AG04450 (cell line): ENCODE data around the gene GRM4. TPM values are rescaled to one million over a fixed set of nuclear protein-coding genes. Genes with fewer than 3 reads are reported as not detected.
"Not testable (repeated sequence)": the region's sequence is repeated elsewhere in the genome, so short reads cannot be mapped to it uniquely, and the experiment has no call there.

Experiments
- CTCF ChIA-PET: fragments of 300-600, 350-600 bp; formaldehyde crosslinking; extraction: SDS; loops from one replicate; lab custom pipeline; 2022; ENCODE audit warnings: antibody characterized with exemption, inconsistent platforms; lab: Charles Lee
- POLR2A ChIA-PET: fragments of 350-600 bp; formaldehyde crosslinking; extraction: SDS; loops from one replicate; lab custom pipeline; 2021; ENCODE audit warnings: antibody characterized with exemption, inconsistent platforms; lab: Yijun Ruan, JAX
- DNase-seq: peaks from one replicate; pipeline ENCODE4 v3.0.0-alpha.2; 2011; ENCODE audit warnings: low read depth, low spot score
- H3K27ac ChIP-seq: one replicate; pipeline ENCODE4 v1.5.1; 2012; ENCODE audit warnings: low read depth, low read length, control low read depth
- H3K27me3 ChIP-seq: one replicate; pipeline ENCODE4 v1.6.0; 2012; ENCODE audit warnings: low read length; ENCODE audit not compliant: control insufficient read depth, insufficient read depth
- H3K4me3 ChIP-seq: 2 replicates; pipeline ENCODE4 v1.5.1; 2011; ENCODE audit warnings: mild to moderate bottlenecking, low read depth, low read length, control low read depth
- H3K9me3 ChIP-seq: 2 replicates; pipeline ENCODE4 v1.5.1; 2012; ENCODE audit warnings: low read length; ENCODE audit not compliant: control insufficient read depth, insufficient read depth
- CTCF ChIP-seq: IDR thresholded peaks from 2 replicates; pipeline ENCODE4 v1.5.1; 2011; ENCODE audit warnings: low read depth, low read length, control low read depth, inconsistent platforms
- polyA plus RNA-seq: library from polyadenylated mRNA; depleted of rRNA; stranded (reverse); fragments of >200 nt; gene quantifications from 2 replicates; pipeline ENCODE4 v1.2.3, GENCODE V29; 2011

GRM4 gene
- polyA plus RNA-seq, 1 experiment, result not detected

GRCh38 chr6:34046617-34047016 lies 99.3 kb downstream of the GRM4 start:
- no peak for DNase-seq
- Histone ChIP-seq H3K27ac (no peak overlapping the region), H3K4me3 (no peak overlapping the region), H3K9me3 (no peaks in the 10 kb centered on the region; the same call in 1 of the 2 replicates), H3K27me3 (peaks cover 20% of the 10 kb centered on the region)
- no peak for TF ChIP-seq CTCF
- ChIA-PET POLR2A (no interaction called here), CTCF (interaction anchor here (1.0 kb wide), 1 partner anchor 8 kb away, joined by 3 read pairs; no protein-coding TSS in a partner anchor)

- Histone ChIP-seq H3K27me3 (peaks cover 18% of the 10 kb centered on the region), H3K27ac (no peak overlapping the region), H3K4me3 (no peak overlapping the region), H3K9me3 (no peaks in the 10 kb centered on the region; the same call in 1 of the 2 replicates)
- POLR2A ChIA-PET, result no interaction called here
- no peak for TF ChIP-seq CTCF
- no peak for DNase-seq
- CTCF ChIA-PET, result no interaction called here
Observed at GRCh38 chr6:34045771-34046170, 100.1 kb downstream of the GRM4 start.

GRCh38 chr6:34044945-34045595 lies 100.8 kb downstream of the GRM4 start:
- no peak for TF ChIP-seq CTCF
- CTCF ChIA-PET, result no interaction called here
- Histone ChIP-seq H3K27me3 (peaks cover 14% of the 10 kb centered on the region), H3K4me3 (no peak overlapping the region), H3K9me3 (no peaks in the 10 kb centered on the region; the same call in 1 of the 2 replicates), H3K27ac (no peak overlapping the region)
- DNase-seq, result no peak
- POLR2A ChIA-PET, result no interaction called here

GRCh38 chr6:34043359-34043758 lies 102.5 kb downstream of the GRM4 start:
- ChIA-PET CTCF (interaction anchor here (1.9 kb wide), 1 partner anchor 12 kb away, joined by 11 read pairs; no protein-coding TSS in a partner anchor), POLR2A (no interaction called here)
- Histone ChIP-seq H3K9me3 (no peaks in the 10 kb centered on the region; the same call in 1 of the 2 replicates), H3K4me3 (no peak overlapping the region), H3K27me3 (peaks cover 14% of the 10 kb centered on the region), H3K27ac (no peak overlapping the region)
- no peak for DNase-seq
- TF ChIP-seq CTCF, result no peak

GRCh38 chr6:34041998-34042397 lies 103.9 kb downstream of the GRM4 start:
- CTCF ChIA-PET, result interaction anchor here (0.9 to 1.9 kb wide), 2 partner anchors 13 to 331 kb away, joined by 3 to 11 read pairs; partner anchors contain the start of gene UQCC2
- POLR2A ChIA-PET, H3K9me3 ChIP-seq, H3K27ac ChIP-seq, DNase-seq, H3K4me3 ChIP-seq: not testable (repeated sequence)
- H3K27me3 ChIP-seq, result peaks cover 10% of the 10 kb centered on the region
